ENCODE data around the gene TAS2R9.

- peak; percentile 39 to 88 (median 71); a peak in 4 of 6 replicates for TF ChIP-seq CTCF (IDR thresholded peaks at IDR 0.05 in 2 of 3, conservative IDR thresholded peaks at IDR 0.05 in 1 of 3; ENCODE audit: borderline replicate concordance in 1 of 3, insufficient read depth in 1 of 3, low read depth in 2 of 3, low read length in 2 of 3)
- no peak for TF ChIP-seq POLR2AphosphoS5 (IDR thresholded peaks at IDR 0.05; ENCODE audit: low read depth, low read length)
- no peak for TF ChIP-seq JUND (IDR thresholded peaks at IDR 0.05)
- no peak for TF ChIP-seq ZBTB33 (IDR thresholded peaks at IDR 0.05; ENCODE audit: extremely low read depth, insufficient replicate concordance, low read length)
- TF ChIP-seq POLR2A (IDR thresholded peaks at IDR 0.05; ENCODE audit: borderline replicate concordance, extremely low read depth, insufficient read depth, insufficient read length), result no peak
- TF ChIP-seq CEBPB (IDR thresholded peaks at IDR 0.05; ENCODE audit: low read depth), result no peak
- TF ChIP-seq ELF1 (IDR thresholded peaks at IDR 0.05; ENCODE audit: borderline replicate concordance, low read depth), result no peak
- no peak for TF ChIP-seq SP1 (IDR thresholded peaks at IDR 0.05; ENCODE audit: low read depth)
- TF ChIP-seq RAD21 (IDR thresholded peaks at IDR 0.05; ENCODE audit: low read depth), result peak; percentile 85
Measured at GRCh38 chr12:10771132-10771733, 38.7 kb downstream of the TAS2R9 start.
